Dermis blood vessel endothelial cell (primary cell): ENCODE measurements around the gene CCR5AS.
A peak's percentile ranks its signal among the peaks of the same experiment; 100 is the strongest.
"Not testable (repeated sequence)": the region's sequence is repeated elsewhere in the genome, so short reads cannot be mapped to it uniquely, and the experiment has no call there.

Experiments
- DNase-seq: peaks from one replicate; pipeline ENCODE4 v3.0.0; 2010

The CCR5AS gene

GRCh38 chr3:46401579-46401978, 5.3 kb downstream of the CCR5AS start:
- DNase-seq, result no peak

- DNase-seq, result no peak
These were observed 6.0 kb downstream of the CCR5AS start for GRCh38 chr3:46400846-46401245.

GRCh38 chr3:46400000-46400734, 6.7 kb downstream of the CCR5AS start:
- DNase-seq, result no peak

- peak; percentile 34 for DNase-seq
These were observed 7.3 kb downstream of the CCR5AS start for GRCh38 chr3:46399557-46399956.

- DNase-seq, result no peak
These were observed 7.8 kb downstream of the CCR5AS start for GRCh38 chr3:46399098-46399497.

GRCh38 chr3:46398186-46398955, 8.5 kb downstream of the CCR5AS start:
- no peak for DNase-seq

- no peak for DNase-seq
These were observed 9.8 kb downstream of the CCR5AS start for GRCh38 chr3:46397111-46397510.

- no peak for DNase-seq
These were observed 10.9 kb downstream of the CCR5AS start for GRCh38 chr3:46395766-46396530.

GRCh38 chr3:46395210-46395661, 11.6 kb downstream of the CCR5AS start:
- DNase-seq, result no peak

GRCh38 chr3:46393554-46394434, 13.1 kb downstream of the CCR5AS start:
- no peak for DNase-seq

- DNase-seq, result no peak
These were observed 13.9 kb downstream of the CCR5AS start for GRCh38 chr3:46393011-46393410.

GRCh38 chr3:46391526-46391925, 15.3 kb downstream of the CCR5AS start:
- not testable (repeated sequence) for DNase-seq

GRCh38 chr3:46389306-46389705, 17.6 kb downstream of the CCR5AS start:
- DNase-seq, result no peak

- DNase-seq, result not testable (repeated sequence)
These were observed 18.0 kb downstream of the CCR5AS start for GRCh38 chr3:46388847-46389246.

- DNase-seq, result peak; percentile 84
These were observed 20.7 kb downstream of the CCR5AS start for GRCh38 chr3:46386205-46386604.

- DNase-seq, result no peak
These were observed 22.9 kb downstream of the CCR5AS start for GRCh38 chr3:46383951-46384330.

- no peak for DNase-seq
These were observed 23.5 kb downstream of the CCR5AS start for GRCh38 chr3:46383211-46383950.

- DNase-seq, result no peak
These were observed 25.2 kb downstream of the CCR5AS start for GRCh38 chr3:46381625-46382024.

GRCh38 chr3:46380471-46381221, 26.2 kb downstream of the CCR5AS start:
- no peak for DNase-seq

- DNase-seq, result peak; percentile 74
These were observed 28.4 kb downstream of the CCR5AS start for GRCh38 chr3:46378426-46378942.
